Osteoblast (primary cell): ENCODE data around the gene WDFY4. TPM values are rescaled to one million over a fixed set of nuclear protein-coding genes. Genes with fewer than 3 reads are reported as not detected.

ENCODE experiments used
- DNase-seq: peaks from one replicate; pipeline ENCODE4 v3.0.0; 2011; ENCODE audit warnings: low spot score, mixed read lengths; ENCODE audit not compliant: insufficient read length; ENCODE audit errors: missing footprints
- H2AFZ ChIP-seq: 2 replicates; pipeline ENCODE4 v1.6.0; 2011; ENCODE audit warnings: mild to moderate bottlenecking, low read length
- H3K27ac ChIP-seq: 2 replicates; pipeline ENCODE4 v1.5.1; 2011; ENCODE audit warnings: mild to moderate bottlenecking, low read depth, low read length, moderate library complexity
- H3K27me3 ChIP-seq: 2 replicates; pipeline ENCODE4 v1.6.0; 2012; ENCODE audit warnings: mild to moderate bottlenecking, control low read depth, inconsistent platforms, low read length, moderate library complexity; ENCODE audit not compliant: insufficient read depth
- H3K36me3 ChIP-seq: 2 replicates; pipeline ENCODE4 v1.5.1; 2011; ENCODE audit warnings: mild to moderate bottlenecking, low read length, control low read depth, moderate library complexity; ENCODE audit not compliant: insufficient read depth
- H3K4me1 ChIP-seq: 2 replicates; pipeline ENCODE4 v1.5.1; 2011; ENCODE audit warnings: mild to moderate bottlenecking, low read length, control low read depth, moderate library complexity; ENCODE audit not compliant: insufficient read depth
- H3K4me2 ChIP-seq: 2 replicates; pipeline ENCODE4 v1.6.0; 2011; ENCODE audit warnings: mild to moderate bottlenecking, low read length; ENCODE audit not compliant: insufficient read depth
- H3K4me3 ChIP-seq: fragments of 200-600 bp; sonication (generic); 3 replicates; pipeline ENCODE4 v1.5.1; 2012; ENCODE audit warnings: mild to moderate bottlenecking, low read length, inconsistent platforms; ENCODE audit not compliant: insufficient read depth
- H3K79me2 ChIP-seq: 2 replicates; pipeline ENCODE4 v1.6.0; 2012; ENCODE audit warnings: mild to moderate bottlenecking, low read length, control low read depth, inconsistent platforms; ENCODE audit not compliant: insufficient read depth
- H3K9me3 ChIP-seq: 2 replicates; pipeline ENCODE4 v1.5.1; 2011; ENCODE audit warnings: low read depth, low read length, control low read depth
- H4K20me1 ChIP-seq: 2 replicates; pipeline ENCODE4 v1.6.0; 2012; ENCODE audit warnings: mild to moderate bottlenecking, low read length, control low read depth; ENCODE audit not compliant: insufficient read depth
- total RNA-seq: library from RNA; depleted of rRNA; stranded (reverse); fragments of >200 nt; gene quantifications from 2 replicates; pipeline ENCODE4 v1.2.3, GENCODE V29; 2012
- TF ChIP-seq, protein P1 (sequence below): IDR thresholded peaks from 2 replicates; pipeline ENCODE4 v1.5.1; 2011; ENCODE audit warnings: mild to moderate bottlenecking, low read depth, low read length, moderate library complexity; ENCODE audit errors: extremely low read depth

The WDFY4 gene
- total RNA-seq, 1 donor, result 0.36 TPM

DNA sequence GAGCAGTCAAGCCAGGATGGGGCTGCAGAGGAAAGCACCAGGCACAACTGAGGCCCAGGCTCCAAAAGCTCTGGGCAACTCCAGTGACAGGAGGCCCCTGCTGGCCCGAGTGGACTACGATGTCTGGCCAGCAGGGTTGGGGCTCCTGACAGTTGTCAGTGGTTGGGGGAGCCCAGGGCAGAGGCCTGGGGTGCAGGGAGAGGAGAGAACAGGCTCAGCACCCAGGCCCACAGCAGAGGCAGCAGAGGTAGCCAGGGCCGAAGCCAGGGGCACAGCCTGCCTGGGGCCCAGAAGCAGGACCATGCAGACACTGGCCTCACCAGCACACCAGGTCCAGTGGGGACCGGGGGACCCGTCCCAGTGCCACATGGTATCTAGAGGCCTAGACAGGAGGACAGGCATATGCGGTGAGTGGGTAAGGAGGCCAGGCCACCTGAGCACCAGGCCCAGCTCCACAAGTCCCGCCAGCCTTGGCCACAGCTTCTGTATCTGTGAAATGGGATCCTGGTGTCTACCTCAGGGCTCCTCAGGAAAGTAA is 301.0 kb downstream of the WDFY4 start:
- DNase-seq, result no peak
- H4K20me1 ChIP-seq, result no peaks in the 10 kb centered on the region

DNA sequence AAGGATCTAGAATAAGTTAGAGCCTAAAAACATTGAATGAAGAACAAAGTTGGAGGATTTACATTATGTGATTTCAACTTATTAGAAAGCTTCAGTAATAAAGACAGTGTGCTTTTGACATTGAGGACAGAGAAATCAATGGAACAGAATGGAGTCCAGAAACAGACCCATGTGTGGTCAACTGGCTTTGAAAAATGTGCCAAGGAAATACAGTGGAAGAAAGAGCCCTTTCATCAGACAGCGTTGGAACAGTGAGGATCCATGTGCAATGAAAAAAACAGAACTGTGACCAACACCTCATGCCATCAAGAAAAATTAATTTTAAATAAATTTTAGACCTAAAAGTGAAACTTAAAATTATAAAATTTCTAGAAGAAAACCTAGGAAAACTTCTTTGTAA is 305.6 kb downstream of the WDFY4 start:
- H3K4me2 ChIP-seq, result no peak overlapping the region
- DNase-seq, result no peak
- no peaks in the 10 kb centered on the region for H3K4me1 ChIP-seq
- no peak overlapping the region for H3K27ac ChIP-seq
- H3K79me2 ChIP-seq, result no peaks in the 10 kb centered on the region
- H3K36me3 ChIP-seq, result no peaks in the 10 kb centered on the region
- H3K9me3 ChIP-seq, result no peaks in the 10 kb centered on the region
- H3K4me3 ChIP-seq, result no peak overlapping the region
- H3K27me3 ChIP-seq, result peaks cover 11% of the 10 kb centered on the region
- H2AFZ ChIP-seq, result no peak overlapping the region
- TF ChIP-seq, protein P1, sequence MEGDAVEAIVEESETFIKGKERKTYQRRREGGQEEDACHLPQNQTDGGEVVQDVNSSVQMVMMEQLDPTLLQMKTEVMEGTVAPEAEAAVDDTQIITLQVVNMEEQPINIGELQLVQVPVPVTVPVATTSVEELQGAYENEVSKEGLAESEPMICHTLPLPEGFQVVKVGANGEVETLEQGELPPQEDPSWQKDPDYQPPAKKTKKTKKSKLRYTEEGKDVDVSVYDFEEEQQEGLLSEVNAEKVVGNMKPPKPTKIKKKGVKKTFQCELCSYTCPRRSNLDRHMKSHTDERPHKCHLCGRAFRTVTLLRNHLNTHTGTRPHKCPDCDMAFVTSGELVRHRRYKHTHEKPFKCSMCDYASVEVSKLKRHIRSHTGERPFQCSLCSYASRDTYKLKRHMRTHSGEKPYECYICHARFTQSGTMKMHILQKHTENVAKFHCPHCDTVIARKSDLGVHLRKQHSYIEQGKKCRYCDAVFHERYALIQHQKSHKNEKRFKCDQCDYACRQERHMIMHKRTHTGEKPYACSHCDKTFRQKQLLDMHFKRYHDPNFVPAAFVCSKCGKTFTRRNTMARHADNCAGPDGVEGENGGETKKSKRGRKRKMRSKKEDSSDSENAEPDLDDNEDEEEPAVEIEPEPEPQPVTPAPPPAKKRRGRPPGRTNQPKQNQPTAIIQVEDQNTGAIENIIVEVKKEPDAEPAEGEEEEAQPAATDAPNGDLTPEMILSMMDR, result no peak
- no peaks in the 10 kb centered on the region for H4K20me1 ChIP-seq

More for the DNA sequence above, 301.0 kb downstream of the WDFY4 start:
- TF ChIP-seq, protein P1, result no peak
- H3K36me3 ChIP-seq, result no peaks in the 10 kb centered on the region
- no peaks in the 10 kb centered on the region for H3K79me2 ChIP-seq
- no peak overlapping the region for H2AFZ ChIP-seq
- H3K27ac ChIP-seq, result no peak overlapping the region
- no peaks in the 10 kb centered on the region for H3K4me1 ChIP-seq
- H3K27me3 ChIP-seq, result peaks cover 7% of the 10 kb centered on the region
- H3K9me3 ChIP-seq, result no peaks in the 10 kb centered on the region
- no peak overlapping the region for H3K4me3 ChIP-seq
- no peak overlapping the region for H3K4me2 ChIP-seq

DNA sequence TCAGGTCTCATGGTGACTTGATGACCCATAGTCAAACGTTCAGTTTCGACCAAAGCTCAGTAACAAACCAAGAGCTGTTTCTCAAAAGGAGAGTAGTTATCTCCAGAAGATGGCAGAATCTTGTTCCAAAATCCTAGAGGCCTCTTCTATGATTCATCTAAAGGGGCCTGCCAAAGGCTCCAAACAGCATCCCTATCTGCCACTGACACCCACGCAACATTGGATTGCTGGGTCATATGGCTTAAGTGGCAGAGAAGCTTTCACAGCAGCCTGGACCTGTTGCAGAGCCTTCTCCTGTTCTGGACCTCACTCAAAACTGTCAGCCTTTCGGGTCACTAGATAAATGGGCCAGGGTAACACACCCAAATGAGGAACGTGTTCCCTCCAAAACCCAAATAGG is 309.0 kb downstream of the WDFY4 start:
- Histone ChIP-seq H3K27ac (no peak overlapping the region), H2AFZ (no peak overlapping the region), H3K27me3 (peaks cover 4% of the 10 kb centered on the region), H3K4me2 (no peak overlapping the region), H3K4me1 (no peaks in the 10 kb centered on the region), H3K36me3 (no peaks in the 10 kb centered on the region), H3K9me3 (no peaks in the 10 kb centered on the region), H3K79me2 (no peaks in the 10 kb centered on the region), H4K20me1 (no peaks in the 10 kb centered on the region), H3K4me3 (no peak overlapping the region)
- DNase-seq, result no peak
- TF ChIP-seq, protein P1, result no peak

DNA sequence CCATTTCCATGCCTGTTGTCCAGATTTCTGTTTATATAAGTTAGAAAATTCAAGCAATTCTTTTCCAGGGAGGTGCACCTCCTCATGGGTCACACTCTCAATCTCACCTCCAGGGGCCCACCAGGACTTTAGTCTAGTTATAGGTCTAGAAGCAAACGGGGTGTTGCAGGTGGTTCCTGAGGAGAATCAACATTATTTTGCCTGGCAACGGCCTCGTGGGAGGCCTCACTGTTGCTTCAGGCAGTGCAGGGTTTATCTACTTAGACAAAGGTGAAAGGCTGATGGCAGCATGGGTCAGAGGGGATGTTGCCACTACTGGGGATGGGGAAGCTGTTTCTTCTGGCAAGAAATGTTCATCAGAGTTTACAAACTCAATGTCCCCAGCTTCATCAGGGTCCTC is 311.7 kb downstream of the WDFY4 start:
- H3K4me1 ChIP-seq, result no peaks in the 10 kb centered on the region
- no peaks in the 10 kb centered on the region for H4K20me1 ChIP-seq
- TF ChIP-seq, protein P1, result no peak

More for the DNA sequence above, 311.7 kb downstream of the WDFY4 start:
- no peaks in the 10 kb centered on the region for H3K36me3 ChIP-seq
- DNase-seq, result no peak
- no peaks in the 10 kb centered on the region for H3K9me3 ChIP-seq
- H3K79me2 ChIP-seq, result no peaks in the 10 kb centered on the region
- H3K4me3 ChIP-seq, result no peak overlapping the region
- H3K27me3 ChIP-seq, result peaks cover 4% of the 10 kb centered on the region
- H2AFZ ChIP-seq, result no peak overlapping the region
- no peak overlapping the region for H3K4me2 ChIP-seq
- no peak overlapping the region for H3K27ac ChIP-seq
